PC-9 (cell line): ENCODE data around the gene PGBD5.

Experiments used
- EZH2 ChIP-seq: fragments of 200-600 bp; sonication (generic); IDR thresholded peaks from 2 replicates; pipeline ENCODE4 v1.8.0; 2017; ENCODE audit warnings: antibody characterized with exemption, low read depth
- TF ChIP-seq, protein P1 (sequence below): fragments of 200-600 bp; sonication (generic); conservative IDR thresholded peaks from 2 replicates; pipeline ENCODE4 v1.6.1; 2017; ENCODE audit warnings: mixed run types, antibody characterized with exemption, mild to moderate bottlenecking, moderate library complexity

DNA sequence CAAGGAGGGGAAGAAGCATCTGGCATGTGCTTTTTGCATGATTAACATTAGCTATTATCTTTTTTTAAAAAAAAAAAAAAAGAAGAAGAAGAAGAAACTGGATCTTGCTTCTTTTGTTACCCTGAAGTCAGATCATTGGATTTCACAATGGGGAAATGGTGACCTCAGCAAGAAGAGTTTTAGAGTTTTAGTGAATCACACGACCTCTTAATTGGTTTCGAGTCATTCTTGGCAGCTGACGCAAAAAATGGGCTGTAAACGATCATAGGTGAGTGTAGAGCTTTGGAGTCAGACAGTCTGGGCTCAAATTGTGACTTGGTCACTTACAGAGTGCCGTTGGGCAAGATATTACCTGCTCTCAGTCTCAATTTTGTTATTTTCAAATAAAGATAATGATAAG, 33.3 kb upstream of the PGBD5 start:
- TF ChIP-seq EZH2, result no peak
- TF ChIP-seq, protein P1, sequence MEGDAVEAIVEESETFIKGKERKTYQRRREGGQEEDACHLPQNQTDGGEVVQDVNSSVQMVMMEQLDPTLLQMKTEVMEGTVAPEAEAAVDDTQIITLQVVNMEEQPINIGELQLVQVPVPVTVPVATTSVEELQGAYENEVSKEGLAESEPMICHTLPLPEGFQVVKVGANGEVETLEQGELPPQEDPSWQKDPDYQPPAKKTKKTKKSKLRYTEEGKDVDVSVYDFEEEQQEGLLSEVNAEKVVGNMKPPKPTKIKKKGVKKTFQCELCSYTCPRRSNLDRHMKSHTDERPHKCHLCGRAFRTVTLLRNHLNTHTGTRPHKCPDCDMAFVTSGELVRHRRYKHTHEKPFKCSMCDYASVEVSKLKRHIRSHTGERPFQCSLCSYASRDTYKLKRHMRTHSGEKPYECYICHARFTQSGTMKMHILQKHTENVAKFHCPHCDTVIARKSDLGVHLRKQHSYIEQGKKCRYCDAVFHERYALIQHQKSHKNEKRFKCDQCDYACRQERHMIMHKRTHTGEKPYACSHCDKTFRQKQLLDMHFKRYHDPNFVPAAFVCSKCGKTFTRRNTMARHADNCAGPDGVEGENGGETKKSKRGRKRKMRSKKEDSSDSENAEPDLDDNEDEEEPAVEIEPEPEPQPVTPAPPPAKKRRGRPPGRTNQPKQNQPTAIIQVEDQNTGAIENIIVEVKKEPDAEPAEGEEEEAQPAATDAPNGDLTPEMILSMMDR, result no peak
